ENCODE measurements around the gene GNG7. TPM values are rescaled to one million over a fixed set of nuclear protein-coding genes. Genes with fewer than 3 reads are reported as not detected.
"Not testable (repeated sequence)": the region's sequence is repeated elsewhere in the genome, so short reads cannot be mapped to it uniquely, and the experiment has no call there.

GNG7 gene
- polyA plus RNA-seq, 1 donor = 2.4 TPM

DNA sequence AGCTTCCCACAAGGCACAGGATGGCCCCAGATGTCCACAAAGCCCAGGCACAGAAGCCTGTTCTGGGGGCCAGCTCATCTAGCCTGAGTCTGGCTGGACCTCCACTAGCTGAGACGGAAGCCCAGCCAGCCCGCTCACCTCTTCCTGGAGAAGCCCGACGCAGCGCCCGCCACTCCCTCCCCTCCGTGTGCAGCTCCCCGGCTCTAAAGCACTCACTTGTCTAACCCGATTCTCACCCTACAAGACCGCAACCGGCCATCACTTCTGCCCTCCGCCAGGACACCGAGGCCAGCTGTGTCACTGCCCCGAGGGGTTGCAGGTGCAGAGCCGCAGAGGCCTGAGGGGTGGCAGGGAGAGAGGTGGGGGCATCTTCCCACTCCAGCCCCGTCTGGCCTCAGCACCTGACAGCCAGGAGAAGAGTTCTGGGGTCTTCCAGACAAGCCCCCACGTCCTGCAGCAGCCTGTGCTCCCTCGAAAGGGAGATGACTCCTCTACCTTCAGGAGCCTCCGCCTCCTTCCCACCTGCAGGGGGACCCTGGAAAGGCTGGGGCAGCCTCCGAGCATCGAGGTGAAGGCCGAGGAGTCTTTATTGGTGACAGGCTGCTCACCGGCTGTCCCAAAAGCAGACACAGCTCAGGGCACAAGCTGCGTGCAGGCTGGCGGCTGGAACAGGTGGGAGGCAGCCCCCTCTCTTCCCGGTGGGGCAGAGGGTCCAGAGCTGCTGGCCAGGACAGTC lies 24.6 kb upstream of the GNG7 start:
- DNase-seq = no peak

DNA sequence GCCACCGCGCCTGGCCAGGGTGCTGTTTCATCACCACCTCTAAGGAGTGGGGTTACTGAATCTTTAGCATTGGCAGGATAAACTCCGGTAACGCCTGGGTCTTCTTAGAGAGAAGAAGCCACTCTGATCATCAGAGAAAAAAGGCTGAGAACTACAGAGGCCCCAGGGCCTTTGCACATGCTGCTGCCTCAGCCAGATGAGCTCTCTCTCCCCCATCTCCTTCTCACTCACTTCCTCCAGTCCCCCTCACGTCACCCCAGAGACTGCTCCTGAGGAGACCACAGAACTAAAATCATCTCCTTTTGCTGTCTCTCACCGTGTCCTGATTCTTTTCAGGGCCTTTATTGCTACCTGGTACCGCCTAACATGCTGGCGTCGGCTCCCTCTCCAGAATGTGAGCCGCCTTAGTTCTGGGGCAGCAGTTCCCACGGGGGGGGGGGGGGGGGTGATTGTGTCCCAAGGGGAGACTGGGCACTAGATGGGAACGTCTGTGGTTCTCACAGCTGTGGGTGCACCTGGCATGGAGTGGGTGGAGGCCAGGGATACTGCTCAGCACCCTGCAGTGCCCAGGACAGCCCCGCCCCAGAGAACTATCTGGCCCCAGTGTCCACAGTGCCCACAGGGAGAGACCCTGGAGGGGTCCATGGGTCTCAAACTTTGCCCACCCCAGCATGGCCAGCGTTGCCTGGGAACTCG lies 23.8 kb upstream of the GNG7 start:
- no peak for DNase-seq

DNA sequence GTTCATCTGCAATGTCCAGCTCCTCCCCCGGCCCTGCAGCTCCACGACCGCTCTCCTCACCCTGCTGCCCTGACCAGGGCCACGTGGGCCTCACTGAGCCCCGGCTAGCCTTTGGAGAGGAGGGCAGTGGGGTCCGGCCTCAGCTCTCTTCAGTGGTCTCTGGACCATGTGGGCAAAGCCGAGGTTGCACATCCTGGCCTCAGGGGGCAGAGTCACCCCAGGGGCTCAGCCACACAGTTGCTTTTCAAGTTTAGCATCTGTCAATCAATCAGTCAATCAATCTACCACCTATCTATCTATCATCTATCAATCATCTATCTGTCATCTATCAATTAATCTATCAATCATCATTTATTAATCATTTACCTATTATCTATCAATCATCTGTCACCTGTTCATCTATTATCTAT lies 21.7 kb upstream of the GNG7 start:
- DNase-seq = no peak

DNA sequence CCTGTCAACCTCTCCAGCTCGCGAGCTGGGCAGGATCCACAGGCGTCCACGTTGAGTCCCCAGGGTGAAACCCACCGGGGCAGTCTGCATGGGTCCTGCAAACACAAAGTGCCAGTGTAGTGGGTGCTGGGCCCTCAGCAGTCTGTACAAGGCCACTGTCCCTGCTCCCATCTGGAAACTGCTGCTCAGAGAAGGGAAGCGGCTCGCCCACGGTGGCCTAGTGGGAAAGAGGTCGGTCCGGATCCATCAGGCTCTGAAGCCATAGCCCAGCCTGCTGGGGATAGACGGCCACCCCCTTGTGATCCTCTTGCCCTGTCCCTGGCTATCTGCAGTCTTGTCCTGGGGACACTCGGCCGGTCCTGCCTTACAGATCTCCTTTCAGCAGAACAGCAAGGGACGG lies 21.3 kb upstream of the GNG7 start:
- DNase-seq = no peak

DNA sequence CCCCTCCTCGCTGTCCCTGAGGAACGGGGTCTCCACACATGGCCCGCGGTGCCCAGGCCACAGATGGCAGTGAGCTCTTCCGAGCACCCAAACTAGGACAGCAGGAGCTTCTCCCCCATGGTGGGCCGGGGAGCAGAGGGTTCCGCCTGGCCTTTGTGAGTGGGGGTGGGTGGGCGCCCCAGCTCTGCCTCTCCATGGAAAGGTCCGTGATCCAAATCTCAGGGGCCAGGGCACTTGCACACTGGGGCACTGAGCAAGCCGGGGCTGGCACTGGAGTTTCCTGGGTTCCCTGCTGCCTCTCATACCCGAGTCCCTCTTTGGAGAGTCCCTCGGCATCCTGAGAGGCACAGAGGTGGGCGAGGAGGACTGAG lies 20.8 kb upstream of the GNG7 start:
- no peak for DNase-seq

DNA sequence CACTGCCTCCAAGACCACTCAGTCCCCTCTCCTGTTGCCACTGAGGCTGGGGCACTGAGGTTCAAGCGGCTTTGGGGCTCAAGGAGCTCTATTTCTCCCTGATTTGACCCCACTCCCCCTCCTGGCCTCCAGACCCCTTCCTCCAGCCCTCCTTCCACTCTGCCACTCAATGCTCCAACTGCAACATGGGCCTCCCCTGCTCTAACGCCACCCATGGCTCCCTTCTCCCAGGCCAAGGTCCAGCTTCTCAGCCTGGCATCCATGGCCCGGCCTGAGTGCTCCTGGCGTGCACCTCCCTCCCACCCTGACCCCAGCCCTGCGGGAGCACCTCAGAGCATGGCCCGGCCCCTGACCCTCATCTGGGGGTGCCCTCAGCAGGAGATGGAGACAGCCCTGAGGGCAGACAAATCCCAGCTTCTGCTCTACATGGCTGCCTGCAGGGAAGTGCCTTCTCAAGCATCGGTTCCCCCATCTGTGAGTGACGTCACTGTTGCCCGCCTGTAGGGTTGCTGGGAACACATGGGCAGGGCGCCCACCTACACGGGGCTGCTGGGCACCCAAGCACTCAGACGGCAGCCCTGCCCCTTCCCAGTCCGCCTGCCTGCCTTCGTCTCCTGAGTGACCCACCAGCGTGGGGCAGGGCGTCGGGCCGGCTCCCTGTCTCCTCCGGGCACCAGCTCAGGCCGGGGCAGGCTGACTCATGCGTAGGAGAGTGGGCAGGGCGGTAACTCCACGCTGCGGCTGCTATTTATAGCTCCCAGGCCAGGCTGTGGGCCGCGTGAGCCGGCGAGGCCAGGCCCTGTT lies 20.2 kb upstream of the GNG7 start:
- DNase-seq = no peak

DNA sequence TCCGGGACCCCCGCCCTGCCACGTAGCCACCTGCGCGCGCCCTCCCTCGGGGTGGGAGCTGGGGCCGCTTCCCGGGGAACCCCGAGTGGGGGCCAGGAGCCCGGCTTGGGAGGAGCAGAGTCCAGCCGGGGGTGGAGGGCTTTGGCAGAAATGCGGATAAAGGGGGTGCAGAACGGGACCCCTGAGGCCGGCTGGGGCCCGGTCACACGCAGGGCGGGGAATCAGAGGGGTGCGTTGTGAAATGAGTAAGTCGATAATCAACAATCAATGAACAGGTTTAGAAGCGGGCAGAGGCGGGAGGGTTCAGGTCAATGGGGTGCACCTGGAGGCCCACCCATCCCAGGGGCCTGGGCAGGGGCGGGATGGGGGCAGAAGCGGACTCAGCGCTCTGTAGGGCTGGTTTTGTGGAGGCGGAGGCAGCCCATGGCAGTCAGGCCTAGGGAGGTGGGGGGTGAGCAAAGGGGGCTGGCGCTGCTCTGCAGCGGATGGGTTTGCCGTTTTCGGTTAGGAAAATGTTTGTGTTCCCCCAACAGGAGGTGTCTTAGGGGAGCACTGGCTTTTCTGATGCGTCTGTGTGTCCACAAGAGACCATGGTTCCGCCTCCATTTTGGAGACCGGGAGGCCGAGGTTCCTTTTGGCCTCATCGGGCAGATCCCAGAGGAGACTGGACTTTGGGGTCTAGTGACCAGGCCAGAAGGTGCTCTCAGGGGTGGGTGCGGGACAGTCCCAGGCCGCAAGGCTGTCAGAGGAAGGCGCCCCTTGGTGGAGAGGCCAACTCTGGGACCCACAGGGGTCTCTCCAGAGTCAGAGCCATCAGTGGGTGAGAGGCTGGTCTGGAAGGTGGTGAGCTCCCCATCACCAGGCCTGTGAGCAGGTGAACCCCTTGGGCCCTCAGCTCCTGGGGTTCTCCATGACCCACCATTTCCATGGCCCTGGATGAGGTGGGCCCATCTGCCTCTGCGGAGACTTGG lies 19.4 kb upstream of the GNG7 start:
- DNase-seq = no peak

DNA sequence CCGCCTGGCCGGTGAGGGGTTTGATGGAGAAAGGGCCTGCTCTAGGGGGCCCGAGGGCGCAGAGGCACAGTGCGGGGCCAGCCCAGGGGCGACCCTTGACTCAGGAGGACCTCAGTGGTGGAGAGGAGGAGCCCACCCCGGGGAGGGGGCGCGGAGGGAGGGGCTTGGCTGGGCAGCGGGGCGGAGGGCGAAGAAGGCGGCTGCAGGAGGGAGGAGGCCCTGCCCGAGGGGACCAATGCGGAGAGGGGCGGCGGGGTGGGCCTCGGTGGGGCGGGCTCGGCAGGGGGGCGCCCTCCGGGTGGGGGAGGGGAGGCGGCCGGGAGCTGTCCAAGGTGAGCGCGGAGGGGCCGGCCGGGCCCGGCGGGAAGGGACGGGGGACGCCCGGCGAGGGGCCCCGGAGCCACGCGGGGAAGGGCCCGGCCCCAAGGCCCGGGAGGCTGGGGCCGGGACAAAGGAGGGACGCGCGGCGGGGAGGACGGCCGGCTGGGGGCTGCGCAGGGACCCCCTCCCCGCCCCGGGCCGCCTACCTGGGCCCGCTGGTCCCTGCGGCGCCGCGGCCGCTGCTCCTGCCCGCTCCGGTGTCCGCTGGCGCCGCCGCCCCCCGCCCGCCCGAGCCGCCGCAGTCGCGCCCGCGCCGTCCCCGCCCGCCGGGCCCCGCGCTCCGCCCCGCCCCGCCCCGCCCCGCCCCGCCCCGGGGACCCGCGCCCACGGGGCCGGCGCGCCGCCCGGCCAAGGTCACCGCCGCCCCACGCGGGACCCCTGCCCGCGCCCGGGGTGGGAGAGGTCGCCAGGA lies 18.5 kb upstream of the GNG7 start, which contains the start of gene DIRAS1:
DIRAS1 (minus strand) TSS at position 596 of the 793 bp plus-strand sequence. CDS start 3,566 bp downstream, outside the sequence.
- no peak for DNase-seq

DNA sequence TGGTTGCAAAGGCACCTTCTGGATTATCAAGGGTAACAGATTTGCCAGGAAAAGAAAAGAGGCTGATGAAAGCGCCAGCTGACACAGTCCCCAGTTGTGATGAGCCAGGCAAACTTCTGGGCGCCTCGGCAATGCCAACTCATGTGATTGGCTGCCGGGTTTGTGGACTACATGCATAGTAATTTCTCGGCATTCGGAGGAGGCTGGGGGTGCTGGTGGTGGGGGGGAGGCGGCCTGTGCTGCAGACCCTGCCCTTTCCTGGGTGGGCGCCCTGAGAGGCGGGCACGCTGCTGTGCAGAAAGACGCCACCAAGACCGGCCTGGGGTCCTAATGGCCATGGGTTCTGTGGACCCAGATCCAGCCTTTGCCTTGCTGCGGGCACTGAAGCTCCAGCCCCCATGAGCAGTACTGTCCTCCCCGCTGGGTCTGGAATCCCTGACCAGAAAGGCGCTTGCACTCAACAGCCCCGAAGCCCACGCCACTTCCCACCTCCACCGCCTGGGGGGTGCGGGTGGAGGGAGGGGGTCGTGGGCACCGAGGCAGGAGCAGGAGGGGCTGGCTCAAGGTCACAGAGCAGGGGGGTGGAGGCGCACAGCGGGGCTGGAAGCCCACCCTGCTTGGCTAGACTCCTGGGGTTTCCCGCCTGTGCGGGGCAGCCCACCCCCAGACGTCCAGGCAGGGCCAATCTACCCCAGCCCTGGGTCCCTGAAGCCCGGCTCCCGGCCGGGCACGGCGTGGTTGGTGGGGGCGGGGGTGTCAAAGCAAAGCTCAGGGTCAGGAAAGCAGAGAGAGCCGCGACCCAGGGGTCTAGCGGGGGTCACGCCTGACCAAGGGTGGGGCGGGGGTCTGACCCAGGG lies 17.7 kb upstream of the GNG7 start:
- no peak for DNase-seq

DNA sequence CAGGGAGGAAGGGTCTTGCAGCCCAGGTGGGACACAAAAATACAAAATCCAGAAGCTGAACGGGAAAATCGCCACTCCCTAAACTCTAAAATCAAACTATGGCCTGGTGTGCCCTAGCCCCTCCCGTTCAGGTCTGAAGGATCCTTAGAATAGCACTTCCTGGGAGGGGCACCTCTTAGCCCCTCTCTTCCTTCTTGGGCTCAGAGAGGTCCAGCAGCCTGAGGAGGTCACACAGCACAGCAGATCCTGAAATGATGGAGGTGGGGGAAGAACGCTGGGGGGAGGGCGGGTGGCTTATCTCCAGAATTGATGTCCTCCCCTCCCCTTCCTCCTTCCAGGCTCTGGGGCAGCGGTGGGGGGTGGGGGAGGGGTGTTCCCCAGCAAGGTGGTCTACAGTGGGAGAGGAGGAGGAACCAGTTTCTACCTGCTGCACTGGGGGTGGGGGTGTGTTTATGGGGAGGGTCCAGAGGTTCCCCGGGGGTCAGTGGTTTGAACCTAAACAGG lies 16.8 kb upstream of the GNG7 start:
- no peak for DNase-seq

DNA sequence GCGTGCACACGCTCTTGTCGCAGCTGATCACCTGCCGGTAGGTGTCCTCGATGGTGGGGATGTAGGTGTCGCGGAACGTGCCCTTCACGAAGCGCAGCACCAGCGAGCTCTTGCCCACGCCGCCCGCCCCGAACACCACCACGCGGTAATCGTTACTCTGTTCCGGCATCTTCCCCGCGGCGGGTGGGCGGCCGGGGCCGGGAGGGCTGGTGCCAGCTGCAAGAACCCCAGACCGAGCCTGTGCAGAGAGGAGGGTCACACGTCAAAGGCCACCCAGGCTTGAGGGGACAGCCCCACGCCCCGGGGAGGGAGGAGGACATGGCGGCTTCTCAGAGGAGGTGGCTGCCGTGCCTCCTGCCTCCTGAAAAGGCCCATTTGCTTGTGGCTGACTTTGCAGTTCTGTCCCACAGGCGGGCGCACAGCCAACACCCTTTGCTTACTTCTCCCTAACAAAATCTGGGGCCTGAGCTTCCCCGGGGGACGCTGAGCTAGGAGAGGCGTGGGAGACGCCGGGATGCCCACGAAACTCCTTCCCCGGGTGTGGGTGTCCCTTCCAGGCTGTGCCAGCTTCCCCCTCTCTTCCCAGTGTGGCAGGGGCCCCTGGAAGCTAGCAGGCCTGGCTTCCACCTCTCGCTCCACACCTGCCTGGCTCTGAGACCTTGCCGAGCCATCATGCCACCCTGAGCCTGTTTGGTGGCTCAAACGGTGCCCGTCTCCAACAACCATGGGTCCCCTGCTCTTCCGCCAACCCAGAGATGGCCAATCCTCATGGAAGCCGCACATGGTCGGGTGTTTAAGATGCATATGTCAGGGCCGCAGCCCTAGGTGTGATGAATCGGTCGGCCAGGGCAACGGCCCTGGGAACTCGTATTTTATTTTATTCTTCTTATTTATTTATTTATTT lies 15.4 kb upstream of the GNG7 start:
- no peak for DNase-seq

DNA sequence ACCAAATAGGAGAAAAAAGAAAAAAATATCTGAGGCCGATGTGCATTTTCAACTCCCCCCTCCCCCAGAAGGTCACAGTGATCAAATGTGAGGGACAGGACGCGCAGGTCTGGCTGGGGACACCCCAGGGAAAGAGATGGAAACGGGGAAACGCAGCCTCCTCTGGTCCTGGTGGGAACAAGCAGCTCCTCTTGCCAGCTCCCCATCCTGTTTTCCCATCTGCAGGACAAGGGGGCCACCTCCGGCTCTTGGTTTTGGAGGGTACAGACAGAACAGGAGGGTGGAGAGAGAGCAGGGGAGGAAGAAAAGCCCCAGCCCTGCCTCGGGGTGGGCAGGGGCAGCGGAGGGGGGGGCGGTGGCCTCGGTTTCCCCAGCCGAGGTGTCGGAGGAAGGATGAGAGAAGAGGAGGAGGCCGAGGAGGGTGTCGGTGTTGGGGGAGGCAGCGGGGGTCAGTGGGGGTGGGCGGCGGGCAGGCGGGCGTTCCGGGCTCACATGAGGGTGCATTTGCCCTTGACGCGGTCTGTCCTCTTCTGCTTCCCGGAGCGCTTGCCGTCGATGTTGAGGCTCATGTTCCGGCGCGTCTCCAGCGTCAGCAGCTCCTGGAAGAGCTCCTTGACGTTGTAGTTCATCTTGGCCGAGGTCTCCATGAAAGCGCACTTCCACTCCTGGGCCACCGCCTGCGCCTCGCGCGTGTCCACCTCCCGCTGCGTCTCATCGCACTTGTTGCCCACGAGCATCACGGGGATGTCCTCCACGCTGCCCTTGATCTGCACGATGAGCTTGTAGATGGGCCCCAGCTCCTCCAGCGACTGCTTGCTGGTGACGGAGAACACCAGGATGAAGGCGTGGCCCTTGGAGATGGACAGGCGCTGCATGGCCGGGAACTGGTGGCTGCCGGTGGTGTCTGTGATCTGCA lies 14.5 kb upstream of the GNG7 start:
- DNase-seq = no peak

DNA sequence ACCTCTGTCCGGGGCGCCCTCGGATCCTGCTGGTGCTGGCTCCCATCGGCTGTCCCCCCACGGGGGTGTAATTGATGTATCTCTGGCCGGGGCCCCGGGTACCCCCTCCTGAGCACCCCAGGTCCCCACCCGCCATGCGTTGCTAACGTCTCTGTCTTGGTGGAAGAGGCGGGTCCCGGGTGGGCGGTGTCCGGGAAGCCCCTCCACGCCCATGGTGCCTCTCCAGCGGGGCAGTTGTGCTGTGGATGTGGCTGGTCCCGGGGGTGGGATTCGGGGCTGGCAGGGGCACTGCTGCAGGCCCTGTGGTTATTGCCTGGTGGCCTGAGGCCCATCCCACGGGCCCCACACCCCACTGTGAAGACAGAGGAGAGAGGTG lies 13.8 kb upstream of the GNG7 start:
- DNase-seq = no peak

DNA sequence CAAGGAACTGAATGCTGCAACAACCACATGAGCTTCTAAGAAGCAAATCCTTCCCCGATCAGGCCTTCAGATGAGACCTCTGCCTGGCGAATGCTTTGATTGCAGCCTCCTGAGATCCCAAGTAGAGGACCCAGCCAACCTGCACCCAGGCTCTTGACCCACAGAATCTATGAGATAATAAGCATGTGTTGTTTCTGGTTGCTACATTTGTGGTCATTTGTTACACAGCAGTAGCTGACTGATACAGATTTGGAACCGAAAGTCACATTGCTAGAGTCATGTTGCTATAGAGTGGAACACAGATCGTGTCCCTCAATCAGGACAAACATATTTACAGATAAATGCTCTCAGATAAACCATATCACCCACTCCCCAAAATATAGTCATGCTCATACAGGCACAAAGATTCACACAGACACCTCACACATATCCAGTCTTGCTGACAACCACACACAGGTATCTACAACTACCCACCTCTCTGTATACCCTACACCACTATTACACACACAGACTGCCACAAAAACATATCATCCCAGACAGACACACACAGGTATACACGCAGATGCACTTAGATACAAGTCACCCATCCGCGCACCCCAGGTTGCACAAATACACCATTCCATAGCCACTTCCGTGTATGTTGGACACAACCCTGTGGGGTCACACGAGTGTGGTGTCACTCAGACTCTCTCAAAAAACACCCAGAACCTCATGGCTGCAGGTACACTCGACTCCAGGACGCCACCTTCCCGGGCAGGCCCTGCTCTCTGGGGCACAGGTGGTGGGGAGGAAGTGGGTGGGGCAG lies 13.2 kb upstream of the GNG7 start:
- no peak for DNase-seq

DNA sequence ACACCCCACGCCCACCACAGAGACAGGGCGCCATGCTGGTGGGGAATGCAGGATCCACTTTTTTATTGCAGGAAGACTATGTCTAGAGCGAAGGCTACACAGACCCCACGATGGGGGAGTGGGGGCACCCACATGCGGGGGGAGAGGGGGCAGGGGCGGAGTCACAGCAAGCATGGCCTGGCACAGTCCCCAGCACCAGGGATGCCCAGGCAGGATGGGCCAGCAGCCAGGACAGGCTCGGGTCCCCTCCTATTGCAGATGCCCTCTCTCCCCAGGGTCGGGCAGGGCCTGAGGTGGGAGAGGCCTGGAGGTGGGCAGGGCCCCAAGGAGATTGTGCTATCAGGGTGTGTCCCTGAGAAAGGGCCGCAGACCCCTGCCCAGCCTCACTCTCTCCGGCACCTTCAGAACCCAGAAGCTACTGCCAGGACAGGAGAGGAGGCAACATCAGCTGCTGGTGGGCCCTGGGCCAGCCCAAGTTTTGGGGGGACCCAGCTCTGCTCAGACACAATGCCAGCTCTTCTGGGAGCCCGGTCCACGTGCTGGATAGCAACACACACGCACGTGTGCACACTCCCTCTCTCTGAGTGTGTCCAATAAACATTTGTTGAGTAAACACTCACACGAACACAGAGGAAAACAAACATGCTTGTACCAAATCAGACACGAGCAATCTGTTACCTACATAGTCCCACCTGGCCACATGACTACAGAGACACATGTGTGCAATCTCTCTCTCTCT lies 12.2 kb upstream of the GNG7 start:
- no peak for DNase-seq

DNA sequence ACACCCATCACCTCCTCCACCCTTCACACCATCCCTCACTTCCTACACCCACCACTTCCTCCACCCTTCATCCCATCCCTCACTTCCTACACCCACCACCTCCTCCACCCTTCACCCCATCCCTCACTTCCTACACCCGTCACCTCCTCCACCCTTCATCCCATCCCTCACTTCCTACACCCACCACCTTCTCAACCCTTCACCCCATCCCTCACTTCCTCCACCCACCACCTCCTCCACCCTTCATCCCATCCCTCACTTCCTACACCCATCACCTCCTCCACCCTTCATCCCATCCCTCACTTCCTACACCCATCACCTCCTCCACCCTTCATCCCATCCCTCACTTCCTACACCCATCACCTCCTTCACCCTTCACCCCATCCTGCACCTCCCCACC lies 11.6 kb upstream of the GNG7 start:
- DNase-seq = not testable (repeated sequence)
